GM12878 (cell line): ENCODE results near the gene ERVV-1.

Source experiments
- CTCF ChIP-seq, 3 experiments: IDR thresholded peaks in 2 of 3; conservative IDR thresholded peaks in 1 of 3; 2 replicates each; pipeline ENCODE4 v1.5.1; 2011; ENCODE audit warnings: low read depth in 3 of 3, low read length in 3 of 3, mild to moderate bottlenecking in 3 of 3, control low read depth in 2 of 3, moderate library complexity in 2 of 3, inconsistent platforms in 1 of 3, mixed read lengths in 1 of 3; ENCODE audit not compliant: control insufficient read depth in 2 of 3, insufficient read depth in 1 of 3; ENCODE audit errors: extremely low read depth in 1 of 3
- SMAD1 ChIP-seq: fragments of 450-650 bp; IDR thresholded peaks from 2 replicates; pipeline ENCODE4 v1.6.1; 2018; ENCODE audit warnings: mild to moderate bottlenecking, low read depth; ENCODE audit not compliant: partially characterized antibody
- USF2 ChIP-seq: IDR thresholded peaks from 2 replicates; pipeline ENCODE4 v1.6.1; 2011; ENCODE audit warnings: low read depth, low read length, improper control_type of control experiment, borderline replicate concordance

- no peak for TF ChIP-seq CTCF (IDR thresholded peaks at IDR 0.05 in 2 of 3, conservative IDR thresholded peaks at IDR 0.05 in 1 of 3; ENCODE audit: control insufficient read depth in 2 of 3, extremely low read depth in 1 of 3, insufficient read depth in 1 of 3, low read depth in 3 of 3, low read length in 3 of 3)
- no peak for TF ChIP-seq SMAD1
- no peak for TF ChIP-seq USF2
Measured at GRCh38 chr19:52981329-52981728, 32.4 kb upstream of the ERVV-1 start.
